MV-4-11 (cell line): Measurements from ENCODE around the gene SPTBN5.

Source experiments
- DNase-seq: peaks from one replicate; lab custom pipeline; 2025; lab: John Stamatoyannopoulos, UW

Gene SPTBN5

GRCh38 chr15:41824062-41824745, 69.6 kb downstream of the SPTBN5 start:
- DNase-seq: no peak

GRCh38 chr15:41823502-41823901, 70.4 kb downstream of the SPTBN5 start:
- DNase-seq: no peak

- no peak for DNase-seq
These were observed 70.9 kb downstream of the SPTBN5 start for GRCh38 chr15:41822957-41823356.

GRCh38 chr15:41822471-41822870, 71.4 kb downstream of the SPTBN5 start:
- no peak for DNase-seq

GRCh38 chr15:41821831-41822230, 72.0 kb downstream of the SPTBN5 start:
- DNase-seq: no peak

DNA sequence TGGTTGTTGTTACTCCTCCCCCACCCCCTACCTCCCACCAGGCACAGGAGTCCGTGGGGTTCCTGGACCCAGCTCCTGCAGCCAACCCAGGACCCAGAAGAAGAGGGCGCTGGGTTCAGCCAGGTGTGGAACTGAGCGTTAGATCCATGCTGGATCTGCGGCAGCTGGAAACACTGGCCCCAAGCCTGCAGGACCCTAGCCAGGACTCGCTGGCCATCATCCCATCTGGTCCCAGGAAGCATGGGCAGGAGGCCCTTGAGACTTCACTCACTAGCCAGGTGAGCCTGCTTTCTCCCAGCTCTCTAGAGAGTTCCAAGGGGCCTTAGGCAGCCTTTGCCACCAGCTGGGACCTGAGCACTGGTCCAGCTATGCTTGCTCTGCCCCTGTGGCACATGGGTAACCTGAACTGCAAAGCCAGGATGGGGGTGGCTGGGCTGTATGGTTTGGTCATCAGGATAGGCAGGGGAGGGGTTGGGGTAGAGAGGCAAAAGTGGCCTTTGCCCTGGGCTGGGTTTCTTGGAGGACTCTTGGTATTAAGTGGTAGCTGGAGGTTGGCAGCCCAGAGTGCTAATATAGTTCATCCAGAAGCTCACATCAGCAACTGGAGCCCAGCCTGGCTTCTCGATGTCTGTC, 72.9 kb downstream of the SPTBN5 start:
- no peak for DNase-seq

GRCh38 chr15:41819455-41820050, 74.3 kb downstream of the SPTBN5 start:
- no peak for DNase-seq

DNA sequence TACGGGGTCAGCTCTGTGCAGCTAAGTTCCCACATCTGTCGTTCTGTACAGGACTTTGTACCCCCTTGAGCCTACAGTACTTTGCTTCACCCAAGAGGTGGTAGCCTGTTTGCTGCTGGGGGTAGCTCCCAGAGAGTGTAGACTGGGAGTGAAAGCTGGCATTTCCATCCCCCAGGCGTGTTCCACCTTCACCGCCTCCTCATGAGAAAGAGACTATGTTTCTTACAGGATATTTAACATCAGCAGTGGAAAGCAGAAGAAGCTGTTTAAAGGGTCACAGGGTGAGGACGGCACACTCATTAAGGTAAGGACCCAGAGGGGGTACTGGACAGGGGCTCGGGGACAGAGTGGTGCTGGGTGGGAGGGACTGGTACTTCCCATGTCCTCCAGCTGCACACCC, 76.1 kb downstream of the SPTBN5 start:
- no peak for DNase-seq

DNA sequence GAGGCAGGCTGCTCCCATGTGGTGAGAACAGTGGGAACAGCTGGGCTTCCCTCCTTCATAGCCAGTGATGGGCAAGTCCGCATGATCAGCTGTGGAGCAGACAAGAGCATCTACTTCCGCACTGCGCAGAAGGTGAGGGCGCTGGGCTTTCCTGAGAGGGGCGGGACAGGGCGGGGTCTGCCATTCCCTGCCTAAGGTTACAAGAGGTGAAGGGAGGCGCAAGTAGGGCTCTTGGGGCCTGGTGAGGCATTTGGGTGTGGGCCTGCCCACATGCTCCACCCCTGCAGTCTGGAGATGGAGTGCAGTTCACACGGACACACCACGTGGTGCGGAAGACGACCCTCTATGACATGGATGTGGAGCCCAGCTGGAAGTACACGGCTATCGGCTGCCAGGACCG, 76.5 kb downstream of the SPTBN5 start:
- no peak for DNase-seq

- no peak for DNase-seq
These were observed 77.1 kb downstream of the SPTBN5 start for GRCh38 chr15:41816788-41817187.

DNA sequence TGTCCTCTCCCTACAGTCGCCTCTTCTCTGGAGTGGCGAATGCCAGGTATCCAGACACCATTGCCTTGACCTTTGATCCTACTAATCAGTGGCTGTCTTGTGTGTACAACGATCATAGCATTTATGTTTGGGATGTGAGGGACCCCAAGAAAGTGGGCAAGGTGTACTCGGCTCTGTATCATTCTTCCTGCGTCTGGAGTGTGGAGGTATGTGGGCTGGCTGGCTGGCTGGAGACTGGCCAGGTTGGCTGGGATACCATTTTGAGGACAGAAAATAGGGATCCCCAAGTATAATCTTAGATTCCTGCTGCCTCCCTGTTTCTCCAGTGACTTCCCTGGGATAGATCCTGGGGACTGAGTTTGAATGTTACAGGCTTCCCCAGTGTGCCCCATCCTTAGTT, 79.3 kb downstream of the SPTBN5 start:
- DNase-seq: no peak

GRCh38 chr15:41813426-41813825, 80.4 kb downstream of the SPTBN5 start:
- no peak for DNase-seq

GRCh38 chr15:41812820-41813375, 81.0 kb downstream of the SPTBN5 start:
- no peak for DNase-seq

GRCh38 chr15:41811432-41812195, 82.2 kb downstream of the SPTBN5 start:
- DNase-seq: peak; percentile 66

DNA sequence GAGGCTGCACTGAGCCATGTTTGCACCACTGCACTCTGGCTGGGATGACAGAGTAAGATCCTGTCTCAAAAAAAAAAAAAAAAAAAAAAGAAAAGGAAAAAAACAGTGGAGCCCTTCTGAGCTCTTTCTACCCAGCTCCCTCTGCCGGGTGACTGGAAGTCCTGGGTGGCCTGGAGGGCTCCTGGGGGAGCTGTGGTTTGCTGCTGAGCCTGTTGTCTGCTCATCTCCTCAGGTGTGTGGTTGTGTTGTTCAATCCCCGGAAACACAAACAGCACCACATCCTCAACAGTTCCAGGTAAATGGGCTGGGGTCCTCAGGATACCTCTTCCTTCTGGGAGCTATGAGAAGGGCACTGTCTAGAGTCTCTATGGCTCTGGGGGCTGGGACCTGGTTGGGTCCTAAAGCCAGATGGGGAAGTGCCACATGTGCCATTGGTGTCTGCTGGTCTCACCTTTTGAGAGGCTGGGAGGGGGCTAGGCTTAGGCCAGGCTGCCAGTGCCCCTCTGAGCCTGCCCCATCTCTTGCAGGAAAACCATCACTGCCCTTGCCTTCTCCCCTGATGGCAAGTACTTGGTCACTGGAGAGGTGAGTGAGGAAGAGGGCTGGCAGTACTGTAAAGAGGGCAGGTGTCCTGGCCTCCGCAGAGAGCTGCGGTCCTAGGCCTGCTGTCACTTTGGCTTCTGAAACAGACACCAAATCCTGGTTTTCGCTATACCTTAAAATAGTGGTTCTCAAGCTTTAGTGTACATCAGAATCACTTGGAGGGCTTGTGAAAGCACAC, 83.0 kb downstream of the SPTBN5 start:
- DNase-seq: no peak

DNA sequence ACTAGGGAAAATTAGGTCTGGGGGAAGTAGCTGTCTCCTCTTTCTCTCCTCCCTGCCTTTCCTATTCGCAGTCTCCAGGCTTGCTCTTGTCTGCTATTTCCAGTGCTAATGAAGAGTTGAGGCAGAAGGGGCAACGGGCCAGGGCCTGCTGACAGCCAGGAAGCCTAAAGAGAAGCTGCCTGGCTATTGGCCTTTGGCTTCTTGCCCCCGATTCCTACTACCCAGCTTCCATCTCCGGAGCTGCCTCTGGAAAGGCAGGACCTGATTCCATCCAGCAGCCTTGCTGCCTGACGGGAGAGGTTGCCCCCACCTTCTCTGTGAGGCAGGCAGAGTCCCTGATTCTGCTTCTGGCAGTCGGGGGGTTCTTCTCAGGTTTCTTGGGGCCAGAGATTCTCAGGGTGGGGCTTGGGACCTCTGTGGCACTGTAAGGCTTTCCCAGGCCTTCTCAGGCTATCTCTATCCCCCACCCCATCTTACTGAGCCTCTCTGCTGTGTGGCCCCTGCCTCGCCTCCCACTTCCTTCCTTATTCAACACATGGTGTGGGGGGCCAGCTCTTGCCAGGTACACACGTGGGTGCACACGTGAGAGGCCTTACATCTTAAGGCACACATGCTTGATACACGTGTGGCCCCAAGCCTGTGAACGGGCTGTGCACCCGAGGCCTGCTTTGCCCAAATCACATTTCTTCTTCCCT, 84.2 kb downstream of the SPTBN5 start:
- no peak for DNase-seq

DNA sequence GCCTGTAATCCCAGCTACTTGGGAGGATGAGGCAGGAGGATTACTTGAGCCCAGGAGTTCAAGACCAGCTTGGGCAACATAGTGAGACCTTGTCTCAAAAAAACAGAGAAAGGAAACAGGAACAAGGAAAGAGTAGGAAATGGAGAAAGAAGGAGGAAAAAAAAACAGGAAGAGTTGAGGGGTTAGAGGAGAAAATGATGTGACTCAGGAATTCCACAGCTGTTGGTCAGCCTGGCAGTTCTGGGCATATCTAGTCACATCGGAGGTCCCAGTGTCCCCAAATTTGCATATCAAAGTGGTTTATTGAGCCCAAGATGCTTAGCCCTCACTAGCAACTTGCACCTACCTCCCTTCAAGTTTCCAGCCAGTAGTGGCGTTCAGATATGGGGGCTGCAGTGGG, 84.7 kb downstream of the SPTBN5 start:
- no peak for DNase-seq

DNA sequence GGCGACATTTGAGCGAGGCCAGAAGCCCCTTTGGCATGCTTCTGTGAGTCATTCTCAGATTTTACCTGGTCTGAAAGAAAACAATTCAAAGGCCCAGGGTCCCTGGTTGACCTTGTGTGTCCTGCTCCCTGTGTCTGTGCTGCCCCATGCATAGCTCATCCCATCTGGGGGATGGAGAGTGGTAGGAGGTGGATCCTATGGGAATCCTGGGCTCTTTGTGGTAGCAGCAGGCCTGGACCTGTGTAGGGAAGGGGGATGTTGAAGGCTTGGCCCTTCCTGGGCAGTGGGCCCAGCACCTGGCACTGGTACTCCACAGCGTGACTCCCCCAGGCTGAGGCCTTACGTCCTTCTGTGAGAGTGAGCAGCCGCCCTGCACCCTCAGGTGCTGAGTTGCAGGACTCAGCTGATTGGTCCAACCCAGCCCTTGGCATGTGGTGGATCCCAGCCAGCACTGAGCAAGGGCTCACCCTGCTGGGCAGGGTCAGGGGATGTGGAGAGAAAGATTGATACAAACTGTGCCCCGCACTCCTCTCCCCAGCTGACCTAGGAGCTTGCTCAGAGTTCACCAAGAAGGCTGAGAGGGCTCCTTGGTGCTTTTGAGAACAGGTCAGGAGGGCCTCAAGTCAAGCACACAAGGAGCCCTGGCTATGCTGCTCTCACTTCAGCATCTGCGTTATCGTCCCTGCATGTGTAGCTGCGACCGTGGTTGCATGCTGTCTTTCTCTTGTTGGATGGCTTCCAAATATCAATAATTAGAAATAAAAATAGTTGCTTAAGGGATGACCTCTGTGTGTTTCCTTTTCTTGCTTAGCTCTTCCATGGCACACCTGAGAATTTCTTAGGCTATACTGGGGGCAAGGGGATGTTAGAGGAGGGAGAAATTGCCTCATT, 87.3 kb downstream of the SPTBN5 start:
- no peak for DNase-seq

GRCh38 chr15:41805711-41806110, 88.1 kb downstream of the SPTBN5 start:
- DNase-seq: no peak
